ENCODE measurements around the gene HSPA14. TPM values are rescaled to one million over a fixed set of nuclear protein-coding genes. Genes with fewer than 3 reads are reported as not detected.

The HSPA14 gene
- total and polyA plus RNA-seq, 4 donors: 5.3 to 9.0 (median 8.5) TPM

DNA sequence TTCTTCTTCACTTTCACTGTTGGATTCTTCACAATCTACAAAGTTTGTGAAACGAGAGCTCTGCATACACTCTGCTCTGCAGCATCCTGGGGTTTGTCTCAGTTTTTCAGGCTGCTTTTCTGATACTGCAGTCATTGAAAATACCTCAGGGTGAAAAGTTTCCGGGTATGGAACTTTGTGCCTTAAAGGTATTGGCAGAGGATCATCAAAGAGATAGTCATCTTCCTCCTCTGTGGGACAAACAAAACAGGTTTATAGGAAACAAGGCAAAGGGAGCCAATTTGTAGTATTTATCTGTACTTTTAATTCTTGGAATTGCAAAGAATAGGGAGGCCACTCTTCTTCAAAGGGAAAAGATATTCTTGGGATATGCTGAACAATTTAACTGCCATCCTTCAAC is 71.0 kb downstream of the HSPA14 start:
- DNase-seq (ENCODE audit: low spot score): no peak
- no peak overlapping the region for H3K27ac ChIP-seq (ENCODE audit: low read depth in 1 of 2, low read length in 2 of 2)
- no peaks in the 10 kb centered on the region for H3K27me3 ChIP-seq (ENCODE audit: control insufficient read depth in 4 of 4, insufficient read depth in 4 of 4, low read length in 3 of 4)
- H3K9ac ChIP-seq (ENCODE audit: low read depth in 1 of 2, low read length in 2 of 2): no peak overlapping the region
- no peaks in the 10 kb centered on the region for H3K4me1 ChIP-seq (ENCODE audit: control insufficient read depth in 4 of 4, insufficient read depth in 4 of 4, low read length in 3 of 4)
- 97% methylated on average over 2 of the region's 2 CpGs for WGBS
- no peak for TF ChIP-seq RXRA (IDR thresholded peaks at IDR 0.05)
- TF ChIP-seq FOXA2 (IDR thresholded peaks at IDR 0.05): no peak
- no peak for TF ChIP-seq TAF1 (conservative IDR thresholded peaks at IDR 0.05)
- TF ChIP-seq, protein P1, sequence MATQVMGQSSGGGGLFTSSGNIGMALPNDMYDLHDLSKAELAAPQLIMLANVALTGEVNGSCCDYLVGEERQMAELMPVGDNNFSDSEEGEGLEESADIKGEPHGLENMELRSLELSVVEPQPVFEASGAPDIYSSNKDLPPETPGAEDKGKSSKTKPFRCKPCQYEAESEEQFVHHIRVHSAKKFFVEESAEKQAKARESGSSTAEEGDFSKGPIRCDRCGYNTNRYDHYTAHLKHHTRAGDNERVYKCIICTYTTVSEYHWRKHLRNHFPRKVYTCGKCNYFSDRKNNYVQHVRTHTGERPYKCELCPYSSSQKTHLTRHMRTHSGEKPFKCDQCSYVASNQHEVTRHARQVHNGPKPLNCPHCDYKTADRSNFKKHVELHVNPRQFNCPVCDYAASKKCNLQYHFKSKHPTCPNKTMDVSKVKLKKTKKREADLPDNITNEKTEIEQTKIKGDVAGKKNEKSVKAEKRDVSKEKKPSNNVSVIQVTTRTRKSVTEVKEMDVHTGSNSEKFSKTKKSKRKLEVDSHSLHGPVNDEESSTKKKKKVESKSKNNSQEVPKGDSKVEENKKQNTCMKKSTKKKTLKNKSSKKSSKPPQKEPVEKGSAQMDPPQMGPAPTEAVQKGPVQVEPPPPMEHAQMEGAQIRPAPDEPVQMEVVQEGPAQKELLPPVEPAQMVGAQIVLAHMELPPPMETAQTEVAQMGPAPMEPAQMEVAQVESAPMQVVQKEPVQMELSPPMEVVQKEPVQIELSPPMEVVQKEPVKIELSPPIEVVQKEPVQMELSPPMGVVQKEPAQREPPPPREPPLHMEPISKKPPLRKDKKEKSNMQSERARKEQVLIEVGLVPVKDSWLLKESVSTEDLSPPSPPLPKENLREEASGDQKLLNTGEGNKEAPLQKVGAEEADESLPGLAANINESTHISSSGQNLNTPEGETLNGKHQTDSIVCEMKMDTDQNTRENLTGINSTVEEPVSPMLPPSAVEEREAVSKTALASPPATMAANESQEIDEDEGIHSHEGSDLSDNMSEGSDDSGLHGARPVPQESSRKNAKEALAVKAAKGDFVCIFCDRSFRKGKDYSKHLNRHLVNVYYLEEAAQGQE (IDR thresholded peaks at IDR 0.05): no peak
- TF ChIP-seq, protein P2, sequence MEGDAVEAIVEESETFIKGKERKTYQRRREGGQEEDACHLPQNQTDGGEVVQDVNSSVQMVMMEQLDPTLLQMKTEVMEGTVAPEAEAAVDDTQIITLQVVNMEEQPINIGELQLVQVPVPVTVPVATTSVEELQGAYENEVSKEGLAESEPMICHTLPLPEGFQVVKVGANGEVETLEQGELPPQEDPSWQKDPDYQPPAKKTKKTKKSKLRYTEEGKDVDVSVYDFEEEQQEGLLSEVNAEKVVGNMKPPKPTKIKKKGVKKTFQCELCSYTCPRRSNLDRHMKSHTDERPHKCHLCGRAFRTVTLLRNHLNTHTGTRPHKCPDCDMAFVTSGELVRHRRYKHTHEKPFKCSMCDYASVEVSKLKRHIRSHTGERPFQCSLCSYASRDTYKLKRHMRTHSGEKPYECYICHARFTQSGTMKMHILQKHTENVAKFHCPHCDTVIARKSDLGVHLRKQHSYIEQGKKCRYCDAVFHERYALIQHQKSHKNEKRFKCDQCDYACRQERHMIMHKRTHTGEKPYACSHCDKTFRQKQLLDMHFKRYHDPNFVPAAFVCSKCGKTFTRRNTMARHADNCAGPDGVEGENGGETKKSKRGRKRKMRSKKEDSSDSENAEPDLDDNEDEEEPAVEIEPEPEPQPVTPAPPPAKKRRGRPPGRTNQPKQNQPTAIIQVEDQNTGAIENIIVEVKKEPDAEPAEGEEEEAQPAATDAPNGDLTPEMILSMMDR (IDR thresholded peaks at IDR 0.05; ENCODE audit: low read depth, low read length, missing input control): no peak
- no peak for TF ChIP-seq FOXA1 (IDR thresholded peaks at IDR 0.05)
- no peak for TF ChIP-seq RAD21 (IDR thresholded peaks at IDR 0.05)
- TF ChIP-seq HNF4A (conservative IDR thresholded peaks at IDR 0.05): no peak
- TF ChIP-seq ZBTB33 (IDR thresholded peaks at IDR 0.05): no peak
- no peak for TF ChIP-seq YY1 (IDR thresholded peaks at IDR 0.05)
- TF ChIP-seq GABPA (IDR thresholded peaks at IDR 0.05 in 1 of 2, conservative IDR thresholded peaks at IDR 0.05 in 1 of 2): no peak
- no peak overlapping the region for H3K4me3 ChIP-seq (ENCODE audit: low read depth in 1 of 3, low read length in 3 of 3)
- peaks cover 0 to 19% (median 8%) of the 10 kb centered on the region in 4 donors for H3K36me3 ChIP-seq (ENCODE audit: control insufficient read depth in 4 of 4, insufficient read depth in 3 of 4, low read depth in 1 of 4, low read length in 3 of 4)
- no peaks in the 10 kb centered on the region for H3K9me3 ChIP-seq (ENCODE audit: control insufficient read depth in 4 of 4, low read length in 3 of 4)

- no peaks in the 10 kb centered on the region for H3K4me1 ChIP-seq (ENCODE audit: control insufficient read depth in 4 of 4, insufficient read depth in 4 of 4, low read length in 3 of 4)
- no peak overlapping the region for H3K4me3 ChIP-seq (ENCODE audit: low read depth in 1 of 3, low read length in 3 of 3)
- no peak overlapping the region for H3K27ac ChIP-seq (ENCODE audit: low read depth in 1 of 2, low read length in 2 of 2)
- peaks cover 0 to 21% (median 10%) of the 10 kb centered on the region in 4 donors for H3K36me3 ChIP-seq (ENCODE audit: control insufficient read depth in 4 of 4, insufficient read depth in 3 of 4, low read depth in 1 of 4, low read length in 3 of 4)
- no peak for DNase-seq (ENCODE audit: low spot score)
- H3K27me3 ChIP-seq (ENCODE audit: control insufficient read depth in 4 of 4, insufficient read depth in 4 of 4, low read length in 3 of 4): no peaks in the 10 kb centered on the region
- TF ChIP-seq HNF4G (IDR thresholded peaks at IDR 0.05) (no peak), RAD21 (IDR thresholded peaks at IDR 0.05) (no peak), NR2F2 (IDR thresholded peaks at IDR 0.05) (no peak), HNF4A (conservative IDR thresholded peaks at IDR 0.05) (no peak), MAX (IDR thresholded peaks at IDR 0.05) (no peak), RXRA (IDR thresholded peaks at IDR 0.05) (no peak), ZBTB33 (IDR thresholded peaks at IDR 0.05) (no peak)
- no peak overlapping the region for H3K9ac ChIP-seq (ENCODE audit: low read depth in 1 of 2, low read length in 2 of 2)
- over 99% methylated on average over 4 of the region's 4 CpGs for WGBS
- no peaks in the 10 kb centered on the region for H3K9me3 ChIP-seq (ENCODE audit: control insufficient read depth in 4 of 4, low read length in 3 of 4)
These were observed 72.8 kb downstream of the HSPA14 start for GRCh38 chr10:14910953-14911352.
